NCI-H1105 treated with DMSO at 0.1 percent for 48 hours (cell line): ENCODE data around the gene DIP2C.
"Not testable (repeated sequence)": the region's sequence is repeated elsewhere in the genome, so short reads cannot be mapped to it uniquely, and the experiment has no call there.

Source experiments
- DNase-seq: peaks from one replicate; lab custom pipeline; 2025; lab: John Stamatoyannopoulos, UW

The DIP2C gene

GRCh38 chr10:535952-536351 lies 153.5 kb downstream of the DIP2C start:
- DNase-seq, result no peak

- no peak for DNase-seq
These were observed 154.4 kb downstream of the DIP2C start for GRCh38 chr10:535051-535450.

- DNase-seq, result no peak
These were observed 155.4 kb downstream of the DIP2C start for GRCh38 chr10:534047-534566.

GRCh38 chr10:533611-534010 lies 155.9 kb downstream of the DIP2C start:
- DNase-seq, result no peak

- no peak for DNase-seq
These were observed 156.3 kb downstream of the DIP2C start for GRCh38 chr10:533186-533585.

- DNase-seq, result not testable (repeated sequence)
These were observed 157.1 kb downstream of the DIP2C start for GRCh38 chr10:532331-532730.

- no peak for DNase-seq
These were observed 157.9 kb downstream of the DIP2C start for GRCh38 chr10:531541-531940.

GRCh38 chr10:530717-531116 lies 158.8 kb downstream of the DIP2C start:
- no peak for DNase-seq

- DNase-seq, result peak; percentile 14
These were observed 159.8 kb downstream of the DIP2C start for GRCh38 chr10:529468-530230.

GRCh38 chr10:528173-529165 lies 161.0 kb downstream of the DIP2C start:
- no peak for DNase-seq

GRCh38 chr10:527416-527815 lies 162.1 kb downstream of the DIP2C start:
- no peak for DNase-seq

- DNase-seq, result no peak
These were observed 162.7 kb downstream of the DIP2C start for GRCh38 chr10:526651-527312.

- DNase-seq, result no peak
These were observed 163.7 kb downstream of the DIP2C start for GRCh38 chr10:525565-526315.

GRCh38 chr10:523925-524324 lies 165.5 kb downstream of the DIP2C start:
- no peak for DNase-seq

GRCh38 chr10:522350-522749 lies 167.1 kb downstream of the DIP2C start:
- no peak for DNase-seq

- DNase-seq, result no peak
These were observed 167.9 kb downstream of the DIP2C start for GRCh38 chr10:521261-522250.

- peak; percentile 6 for DNase-seq
These were observed 169.1 kb downstream of the DIP2C start for GRCh38 chr10:520402-520787.

- no peak for DNase-seq
These were observed 169.6 kb downstream of the DIP2C start for GRCh38 chr10:519716-520401.

GRCh38 chr10:519055-519715 lies 170.3 kb downstream of the DIP2C start:
- no peak for DNase-seq
